Adrenal gland (tissue), 12 donors: Measurements from ENCODE around the gene TCTN3. TPM values are rescaled to one million over a fixed set of nuclear protein-coding genes. Genes with fewer than 3 reads are reported as not detected.
"Not testable (repeated sequence)": the region's sequence is repeated elsewhere in the genome, so short reads cannot be mapped to it uniquely, and the experiment has no call there.

Experiments
- DNase-seq, 7 donors: peaks; one replicate each; pipeline ENCODE4 v3.0.0-alpha.2; 2019 to 2020
- H3K27ac ChIP-seq, 5 donors: fragments of 200-600 bp; sonication (generic) in 4 of 5; 1 replicate in 3 of 5; 2 replicates in 2 of 5; pipeline versions ENCODE4 v1.5.1 to v1.8.0; 2016 to 2020; ENCODE audit warnings: mild to moderate bottlenecking in 1 of 5
- H3K27me3 ChIP-seq: fragments of 200-600 bp; 2 replicates; pipeline ENCODE4 v1.8.0; 2021
- H3K36me3 ChIP-seq, 2 donors: fragments of 200-600 bp; replicated peaks in 1 of 2; 1 replicate in 1 of 2; 2 replicates in 1 of 2; pipeline versions ENCODE4 v1.5.1 to v1.8.0; 2018 to 2022
- H3K4me1 ChIP-seq, 2 donors: fragments of 200-600 bp; replicated peaks in 1 of 2; 1 replicate in 1 of 2; 2 replicates in 1 of 2; pipeline versions ENCODE4 v1.5.1 to v1.8.0; 2018 to 2021
- H3K4me3 ChIP-seq, 4 donors: fragments of 200-600 bp; sonication (generic) in 3 of 4; one replicate each; pipeline ENCODE4 v1.5.1; 2016 to 2018
- H3K9me3 ChIP-seq, 3 donors: fragments of 200-600 bp; sonication (generic) in 1 of 3; replicated peaks in 1 of 3; 1 replicate in 2 of 3; 2 replicates in 1 of 3; pipeline versions ENCODE4 v1.5.1 to v1.8.0; 2016 to 2021
- POLR2A ChIP-seq, 2 donors: fragments of 450-650 bp; IDR thresholded peaks; one replicate each; pipeline ENCODE4 v1.6.1; 2017; ENCODE audit warnings: antibody characterized with exemption in 2 of 2, mild to moderate bottlenecking in 2 of 2, moderate library complexity in 1 of 2
- WGBS, 4 donors: extraction: QIAGEN DNeasy Blood & Tissue Kit in 2 of 4; methylation state at CpG; one replicate each; pipeline versions ENCODE4 v1.1.5 to v1.1.7; 2013 to 2017; 5-methylcytosine and 5-hydroxymethylcytosine counted together
- intact Hi-C, 2 donors: fragments of 100-400 bp; cut with DNase I; formaldehyde crosslinking; loops; one replicate each; pipeline versions ENCODE4 v1.14.1 to v1.15.0; 2022 to 2023
- polyA plus RNA-seq, 3 donors: library from polyadenylated mRNA; stranded (reverse); fragments of 200-250 nt in 2 of 3; fragments of 350-450 nt in 1 of 3; fragmentation: Illumina TruSeq in 1 of 3; extraction: RNeasy Lipid Tissue Mini Kit (QIAGEN cat#74804) in 1 of 3; gene quantifications; one replicate each; pipeline ENCODE4 v1.2.3, GENCODE V29; 2013 to 2014
- total RNA-seq, 9 donors: library from RNA; depleted of rRNA in 4 of 9; stranded (reverse); fragments of >200 nt in 4 of 9; fragments of 120-200 nt in 1 of 9; fragmentation: NEBNext Ultra II Directional in 1 of 9; extraction: Animal tissue kit (Norgen Biotek cat#: 25700) in 1 of 9; gene quantifications; one replicate each; pipeline versions ENCODE4 v1.1.0 to v1.2.4, GENCODE V29; 2013 to 2023
- TF ChIP-seq, protein P1 (sequence below), 6 experiments: fragments of 450-650 bp in 4 of 6; fragments of 200-600 bp in 2 of 6; sonication (generic) in 1 of 6; IDR thresholded peaks; 1 replicate in 5 of 6; 2 replicates in 1 of 6; pipeline versions ENCODE4 v1.5.1 to v1.8.0; 2016 to 2021; ENCODE audit warnings: antibody characterized with exemption in 6 of 6, mild to moderate bottlenecking in 2 of 6, moderate library complexity in 1 of 6
- donor health status: healthy with polysubstance abuse.
- donor health status: Bipolar disorder and iron deficiency.
- donor health status: DM: yes; HTN: yes; CAD: no.
- donor health status: DM: no; HTN: no; CAD: no.
- donor health status: DM: no; HTN: no; CAD: no.
- donor health status: DM: yes; HTN: yes; CAD: no.

TCTN3 gene
- total and polyA plus RNA-seq, 12 donors, result 14.2 to 72.3 (median 43.6) TPM

DNA sequence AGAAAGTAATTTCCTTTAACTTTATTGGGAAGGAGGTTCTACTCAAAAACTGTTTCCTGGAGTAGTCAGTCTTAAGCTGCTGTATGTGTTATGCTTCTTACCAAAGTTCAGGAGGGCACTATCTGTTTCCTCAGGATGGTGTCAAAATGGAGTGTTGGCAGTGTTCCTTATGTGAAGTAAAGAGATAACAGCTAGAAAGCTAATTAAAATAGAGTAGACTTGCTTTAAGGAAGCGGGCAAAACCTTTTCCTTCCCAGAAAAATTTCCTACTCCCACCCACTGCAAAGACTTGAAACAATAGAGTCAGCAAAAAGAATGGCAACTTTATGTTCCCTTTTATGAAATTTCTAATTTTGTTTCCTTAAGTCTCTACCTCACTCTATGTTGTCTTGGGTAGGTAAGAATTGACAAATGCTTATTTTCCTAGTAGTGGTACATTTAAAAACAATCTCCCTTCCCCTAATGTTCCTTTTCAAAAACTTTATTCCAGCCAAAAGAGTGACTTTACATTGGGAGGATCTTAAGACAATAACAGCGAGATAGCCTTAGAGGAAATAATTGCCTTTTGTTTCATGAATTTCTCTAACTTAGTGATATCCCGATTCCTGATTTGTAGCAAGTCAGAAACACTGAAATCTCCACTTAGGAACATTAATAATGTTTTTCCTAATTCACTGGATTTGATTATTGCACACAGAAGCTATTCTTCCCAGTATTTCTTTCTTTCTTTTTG, 35.8 kb upstream of the TCTN3 start:
- Histone ChIP-seq H3K9me3 (no peaks in the 10 kb centered on the region), H3K4me3 (no peak overlapping the region), H3K27me3 (no peaks in the 10 kb centered on the region), H3K36me3 (no peaks in the 10 kb centered on the region), H3K27ac (peak overlapping the region in 4 of 5 donors; percentile 19 to 68 (median 35)), H3K4me1 (no peaks in the 10 kb centered on the region)
- no peak for TF ChIP-seq POLR2A (IDR thresholded peaks at IDR 0.05)
- TF ChIP-seq, protein P1, sequence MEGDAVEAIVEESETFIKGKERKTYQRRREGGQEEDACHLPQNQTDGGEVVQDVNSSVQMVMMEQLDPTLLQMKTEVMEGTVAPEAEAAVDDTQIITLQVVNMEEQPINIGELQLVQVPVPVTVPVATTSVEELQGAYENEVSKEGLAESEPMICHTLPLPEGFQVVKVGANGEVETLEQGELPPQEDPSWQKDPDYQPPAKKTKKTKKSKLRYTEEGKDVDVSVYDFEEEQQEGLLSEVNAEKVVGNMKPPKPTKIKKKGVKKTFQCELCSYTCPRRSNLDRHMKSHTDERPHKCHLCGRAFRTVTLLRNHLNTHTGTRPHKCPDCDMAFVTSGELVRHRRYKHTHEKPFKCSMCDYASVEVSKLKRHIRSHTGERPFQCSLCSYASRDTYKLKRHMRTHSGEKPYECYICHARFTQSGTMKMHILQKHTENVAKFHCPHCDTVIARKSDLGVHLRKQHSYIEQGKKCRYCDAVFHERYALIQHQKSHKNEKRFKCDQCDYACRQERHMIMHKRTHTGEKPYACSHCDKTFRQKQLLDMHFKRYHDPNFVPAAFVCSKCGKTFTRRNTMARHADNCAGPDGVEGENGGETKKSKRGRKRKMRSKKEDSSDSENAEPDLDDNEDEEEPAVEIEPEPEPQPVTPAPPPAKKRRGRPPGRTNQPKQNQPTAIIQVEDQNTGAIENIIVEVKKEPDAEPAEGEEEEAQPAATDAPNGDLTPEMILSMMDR (IDR thresholded peaks at IDR 0.05), result no peak
- no peak for DNase-seq
- intact Hi-C loops, result no loop called here
- 50 to 57% (median 53%) methylated on average over 3 of the region's 3 CpGs for WGBS, 4 donors

DNA sequence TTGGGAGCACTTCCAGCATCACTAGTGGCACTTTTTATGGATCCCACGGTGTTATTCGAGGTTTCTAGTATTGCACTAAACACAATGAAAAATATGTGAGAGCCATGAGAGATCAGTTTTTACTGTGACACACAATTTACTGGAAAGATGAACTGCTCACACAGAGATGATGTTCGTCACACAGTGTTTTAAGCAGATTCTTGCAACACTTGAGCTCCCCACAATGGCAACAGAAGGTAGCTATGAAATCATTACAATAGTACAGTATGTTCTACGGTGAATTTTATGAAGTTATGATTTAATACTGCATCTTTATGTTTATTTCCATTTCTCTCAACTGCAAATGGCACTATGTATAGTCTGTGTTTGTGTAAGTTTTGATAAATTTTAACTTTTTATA, 34.8 kb upstream of the TCTN3 start:
- DNase-seq, result peak in 1 of 7 donors; percentile 10
- H3K4me3 ChIP-seq, result no peak overlapping the region
- 35 to 54% (median 46%) methylated on average over 4 of the region's 4 CpGs for WGBS, 4 donors
- H3K9me3 ChIP-seq, result no peaks in the 10 kb centered on the region
- H3K27me3 ChIP-seq, result no peaks in the 10 kb centered on the region
- no peaks in the 10 kb centered on the region for H3K4me1 ChIP-seq
- intact Hi-C loops, result no loop called here
- H3K36me3 ChIP-seq, result no peaks in the 10 kb centered on the region
- peak overlapping the region in 2 of 5 donors; percentile 28 to 55 for H3K27ac ChIP-seq
- TF ChIP-seq, protein P1 (IDR thresholded peaks at IDR 0.05), result no peak
- no peak for TF ChIP-seq POLR2A (IDR thresholded peaks at IDR 0.05)

DNA sequence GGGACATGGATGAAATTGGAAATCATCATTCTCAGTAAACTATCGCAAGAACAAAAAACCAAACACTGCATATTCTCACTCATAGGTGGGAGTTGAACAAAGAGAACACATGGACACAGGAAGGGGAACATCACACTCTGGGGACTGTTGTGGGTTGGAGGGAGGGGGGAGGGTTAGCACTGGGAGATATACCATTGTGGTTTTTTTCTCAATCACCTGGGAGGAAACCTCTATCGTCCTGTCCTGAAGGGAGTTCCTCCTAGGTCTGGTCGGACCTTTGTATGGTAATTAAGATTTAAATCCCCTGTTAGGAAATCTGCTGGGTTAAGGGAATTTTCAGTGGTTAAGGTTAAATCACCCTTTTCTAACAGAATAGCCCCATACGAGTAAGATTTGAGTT, 28.8 kb upstream of the TCTN3 start:
- H3K4me1 ChIP-seq, intact Hi-C loops, DNase-seq, H3K36me3 ChIP-seq, H3K27ac ChIP-seq, H3K27me3 ChIP-seq, H3K9me3 ChIP-seq, H3K4me3 ChIP-seq: not testable (repeated sequence)
- WGBS, 4 donors, result 73 to 84% (median 80%) methylated on average over 4 of the region's 4 CpGs

DNA sequence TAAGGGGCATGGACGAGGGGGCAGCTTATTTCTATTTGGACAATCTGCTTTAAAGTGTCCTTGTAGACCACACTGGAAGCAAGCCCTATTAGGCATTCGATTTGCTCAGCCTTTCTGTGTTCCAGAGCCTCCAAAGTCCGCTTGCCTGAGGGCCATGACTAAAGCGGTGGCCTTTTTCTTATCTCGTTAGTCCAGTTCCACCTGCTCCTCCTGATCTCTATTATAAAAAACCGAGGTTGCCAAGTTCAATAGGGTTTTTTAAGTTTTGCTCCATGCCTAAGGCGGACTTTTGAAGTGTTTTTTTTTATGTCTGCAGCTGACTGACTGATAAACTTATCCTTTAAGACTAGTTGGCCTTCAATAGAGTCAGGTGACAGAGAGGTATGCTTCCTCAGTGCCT, 27.0 kb upstream of the TCTN3 start:
- H3K4me3 ChIP-seq, H3K36me3 ChIP-seq, H3K27ac ChIP-seq, H3K27me3 ChIP-seq, intact Hi-C loops, H3K4me1 ChIP-seq, H3K9me3 ChIP-seq, DNase-seq: not testable (repeated sequence)
- 82 to 88% (median 86%) methylated on average over 6 to 7 of the region's 7 CpGs for WGBS, 4 donors

DNA sequence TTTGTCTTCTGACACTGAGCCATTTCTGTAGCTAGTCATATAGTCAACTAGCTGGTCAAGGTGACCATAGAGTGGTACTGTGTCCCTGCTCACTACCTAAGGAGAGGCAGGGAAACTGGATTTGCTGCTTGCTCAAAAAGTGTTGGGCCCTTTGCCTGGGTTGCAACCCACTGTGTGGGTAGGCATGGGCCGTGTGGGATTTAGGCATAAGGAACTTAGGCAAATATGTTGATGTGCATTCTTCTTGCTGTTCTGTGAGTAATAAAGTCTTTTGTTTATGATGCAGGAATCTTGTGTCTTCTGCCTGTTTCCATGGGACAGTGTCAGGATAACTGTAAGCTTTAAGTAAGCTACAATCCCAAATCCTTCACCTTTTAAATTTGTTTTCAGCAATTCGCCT, 23.1 kb upstream of the TCTN3 start:
- Histone ChIP-seq H3K27ac (no peak overlapping the region), H3K36me3 (no peaks in the 10 kb centered on the region), H3K27me3 (no peaks in the 10 kb centered on the region), H3K9me3 (no peaks in the 10 kb centered on the region), H3K4me1 (no peaks in the 10 kb centered on the region), H3K4me3 (no peak overlapping the region)
- WGBS, 4 donors, result 66 to 82% (median 77%) methylated on average over 2 of the region's 2 CpGs
- intact Hi-C loops, result no loop called here
- no peak for DNase-seq
- no peak for TF ChIP-seq POLR2A (IDR thresholded peaks at IDR 0.05)
- TF ChIP-seq, protein P1 (IDR thresholded peaks at IDR 0.05), result no peak
